GM12892 (cell line): ENCODE results near the gene GALNTL6.

Experiments used
- POLR2A ChIP-seq: IDR thresholded peaks from 2 replicates; pipeline ENCODE4 v1.6.1; 2011; ENCODE audit warnings: low read depth, low read length, control low read depth
- POLR2AphosphoS5 ChIP-seq: IDR thresholded peaks from 2 replicates; pipeline ENCODE4 v1.6.1; 2011; ENCODE audit warnings: low read depth, low read length, control low read depth
- TAF1 ChIP-seq: IDR thresholded peaks from 2 replicates; pipeline ENCODE4 v1.6.1; 2011; ENCODE audit warnings: low read depth, mild to moderate bottlenecking, control low read depth, low read length, borderline replicate concordance

DNA sequence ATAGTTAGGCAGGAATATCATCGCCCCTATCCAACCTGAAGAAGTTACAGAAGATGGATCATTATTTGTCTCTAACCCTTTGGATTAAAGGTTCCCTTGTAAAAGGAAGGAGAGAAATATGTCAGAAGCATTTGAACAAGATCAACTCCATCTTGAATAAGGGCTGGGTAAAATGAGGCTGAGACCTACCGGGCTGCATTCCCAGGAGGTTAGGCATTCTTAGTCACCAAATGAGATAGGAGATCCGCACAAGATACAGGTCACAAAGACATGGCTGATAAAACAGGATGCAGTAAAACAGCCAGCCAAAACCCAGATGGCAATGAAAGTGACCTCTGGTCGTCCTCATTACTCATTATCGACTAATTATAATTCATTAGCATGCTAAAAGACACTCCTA, 148.9 kb downstream of the GALNTL6 start:
- TF ChIP-seq POLR2A (no peak), POLR2AphosphoS5 (no peak), TAF1 (no peak)
